GM18502 (cell line): ENCODE data around the gene KLHL3.
A peak's percentile ranks its signal among the peaks of the same experiment; 100 is the strongest.

Experiments
- ATAC-seq: cut with Tn5 transposase; IDR thresholded peaks from one replicate; pipeline ENCODE4 v1.9.1; 2021; ENCODE audit warnings: mild to moderate bottlenecking; ENCODE audit not compliant: unreplicated experiment, poor library complexity

The KLHL3 gene

GRCh38 chr5:137638841-137639240 is 97.0 kb downstream of the KLHL3 start:
- ATAC-seq = no peak

- no peak for ATAC-seq
Observed at GRCh38 chr5:137636830-137637714, 98.8 kb downstream of the KLHL3 start.

GRCh38 chr5:137636099-137636498 is 99.8 kb downstream of the KLHL3 start:
- no peak for ATAC-seq

DNA sequence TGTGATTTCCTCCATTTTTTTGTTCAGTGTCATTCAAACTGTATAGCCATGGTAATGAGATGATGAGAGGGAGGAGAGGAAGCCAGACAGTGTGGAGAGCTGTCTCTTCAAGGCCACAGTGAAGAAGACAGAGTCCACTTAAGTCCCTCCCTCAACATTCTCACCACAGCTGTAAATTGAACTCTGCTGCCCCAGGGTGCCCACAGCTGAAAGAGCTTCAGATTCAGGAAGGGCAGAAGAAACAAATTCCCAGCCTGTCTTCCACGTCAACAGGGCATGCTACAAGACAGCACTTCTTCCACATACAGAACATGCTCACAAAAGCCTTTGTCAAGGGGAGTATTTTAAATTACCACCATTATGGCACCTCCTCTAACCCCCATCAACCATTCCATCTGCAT is 100.4 kb downstream of the KLHL3 start:
- ATAC-seq = no peak

DNA sequence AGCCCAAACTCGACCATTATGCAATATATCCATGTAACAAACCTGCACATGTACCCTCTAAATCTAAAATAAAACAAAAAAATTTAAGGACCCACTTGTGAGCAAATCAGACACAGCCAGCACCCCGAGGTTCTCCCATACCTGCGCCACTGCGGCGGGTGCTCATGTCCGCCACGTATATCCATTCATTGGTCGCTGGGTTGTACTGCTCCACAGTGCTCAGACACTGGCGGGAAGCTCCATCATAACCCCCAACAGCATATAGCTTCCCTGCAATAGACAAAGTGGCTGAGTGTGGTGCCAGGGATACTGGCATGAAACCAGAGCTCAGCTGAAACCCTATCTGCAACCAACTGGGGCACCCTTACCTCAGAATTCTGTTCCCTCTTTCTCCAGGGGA is 102.0 kb downstream of the KLHL3 start:
- no peak for ATAC-seq

GRCh38 chr5:137632716-137633115 is 103.2 kb downstream of the KLHL3 start:
- ATAC-seq = no peak

GRCh38 chr5:137631453-137631852 is 104.4 kb downstream of the KLHL3 start:
- ATAC-seq = no peak

GRCh38 chr5:137630972-137631370 is 104.9 kb downstream of the KLHL3 start:
- no peak for ATAC-seq

DNA sequence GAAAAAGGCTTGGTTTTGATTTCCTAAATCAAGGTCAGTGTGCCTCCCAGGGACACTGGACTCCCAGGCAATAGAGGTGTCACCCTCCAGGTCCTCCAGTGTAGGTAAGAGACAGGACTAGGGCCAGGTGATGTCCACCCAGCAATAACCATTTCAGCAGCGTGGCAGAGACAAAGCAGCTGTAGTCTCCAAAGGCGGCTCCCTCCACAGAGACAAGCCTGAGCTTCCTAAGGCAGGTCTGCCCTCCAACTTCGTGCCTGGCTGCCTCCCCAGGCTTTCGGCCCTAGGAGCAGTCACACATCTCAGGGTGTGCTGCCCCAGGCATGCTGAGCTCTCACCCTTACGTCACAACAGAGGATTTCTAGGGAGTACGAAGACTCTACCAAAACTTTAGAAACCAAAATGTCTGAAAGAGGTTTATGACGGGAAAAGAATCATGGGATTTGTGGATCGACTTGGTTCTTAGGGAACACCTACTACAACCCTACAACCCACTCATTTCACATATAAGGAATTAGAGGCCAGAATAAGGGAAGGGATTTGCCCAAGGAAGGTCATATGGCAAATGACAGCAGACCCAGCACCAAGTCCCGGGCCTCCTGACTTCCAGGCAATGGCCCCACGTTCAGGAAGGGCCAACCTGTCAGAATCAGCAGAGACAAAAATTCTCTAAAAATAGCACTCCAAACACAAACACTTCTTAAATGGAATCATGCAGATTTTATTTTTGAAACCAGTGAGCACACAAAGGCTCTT is 105.5 kb downstream of the KLHL3 start:
- no peak for ATAC-seq

DNA sequence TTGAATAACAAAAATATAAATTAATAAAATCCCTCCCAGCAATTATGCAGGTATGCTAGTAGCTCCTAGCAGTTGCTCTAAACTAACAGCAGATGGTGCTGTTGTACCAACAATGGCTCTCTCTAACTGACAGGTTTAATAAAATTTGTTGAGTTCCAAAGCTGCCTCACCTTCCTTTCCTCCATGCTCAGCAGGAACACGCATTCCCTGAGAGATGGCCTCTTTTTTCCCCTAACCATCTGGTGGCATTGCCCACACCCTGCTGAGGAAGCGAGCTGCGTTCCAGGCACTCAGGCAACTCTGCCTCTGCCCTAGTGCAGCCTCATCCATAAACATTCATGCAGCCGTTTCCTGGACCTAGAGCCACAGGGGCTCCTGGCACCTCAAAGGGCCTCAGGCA is 106.2 kb downstream of the KLHL3 start:
- ATAC-seq = no peak

DNA sequence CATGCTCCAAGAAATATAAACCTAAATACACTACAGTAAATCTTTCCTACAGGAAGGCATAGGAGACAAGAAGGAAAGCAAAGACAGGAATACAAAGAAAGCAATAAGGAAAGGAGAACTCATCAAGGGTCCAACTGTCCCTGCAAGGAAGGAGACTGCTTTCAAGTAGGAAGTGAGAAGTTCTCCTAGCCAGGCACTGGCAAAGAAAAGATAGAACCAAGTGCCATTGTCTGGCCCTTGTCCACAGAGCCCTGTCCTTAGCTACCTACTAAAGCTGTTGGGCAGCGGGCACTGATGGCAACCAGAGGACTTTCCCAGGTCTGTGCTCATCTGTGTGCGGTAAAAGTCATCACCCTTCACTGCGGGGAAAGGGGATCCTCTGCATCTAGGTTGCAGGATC is 108.2 kb downstream of the KLHL3 start:
- ATAC-seq = no peak

DNA sequence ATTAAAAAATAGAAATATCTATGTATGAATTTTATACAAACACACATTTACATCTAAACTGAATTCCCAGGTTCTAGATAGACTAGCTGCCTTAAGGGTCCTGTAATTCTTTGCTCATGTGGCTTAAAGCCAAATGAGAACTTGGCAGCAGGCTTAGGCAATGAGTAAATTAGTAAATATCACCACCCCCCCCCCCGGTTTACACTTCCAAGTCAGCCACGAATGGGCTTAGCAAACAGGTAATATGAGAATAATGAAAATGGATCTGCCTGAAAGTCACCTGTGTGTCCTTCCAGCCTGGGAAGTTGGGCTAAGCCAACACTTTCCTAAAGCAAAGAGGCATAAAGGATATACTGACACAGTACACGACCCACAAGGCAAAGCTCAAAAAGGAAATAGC is 108.6 kb downstream of the KLHL3 start:
- ATAC-seq = no peak

- ATAC-seq = no peak
Observed at GRCh38 chr5:137624786-137625349, 111.0 kb downstream of the KLHL3 start.

- ATAC-seq = peak; percentile 45
Observed at GRCh38 chr5:137622850-137623249, 113.0 kb downstream of the KLHL3 start.

DNA sequence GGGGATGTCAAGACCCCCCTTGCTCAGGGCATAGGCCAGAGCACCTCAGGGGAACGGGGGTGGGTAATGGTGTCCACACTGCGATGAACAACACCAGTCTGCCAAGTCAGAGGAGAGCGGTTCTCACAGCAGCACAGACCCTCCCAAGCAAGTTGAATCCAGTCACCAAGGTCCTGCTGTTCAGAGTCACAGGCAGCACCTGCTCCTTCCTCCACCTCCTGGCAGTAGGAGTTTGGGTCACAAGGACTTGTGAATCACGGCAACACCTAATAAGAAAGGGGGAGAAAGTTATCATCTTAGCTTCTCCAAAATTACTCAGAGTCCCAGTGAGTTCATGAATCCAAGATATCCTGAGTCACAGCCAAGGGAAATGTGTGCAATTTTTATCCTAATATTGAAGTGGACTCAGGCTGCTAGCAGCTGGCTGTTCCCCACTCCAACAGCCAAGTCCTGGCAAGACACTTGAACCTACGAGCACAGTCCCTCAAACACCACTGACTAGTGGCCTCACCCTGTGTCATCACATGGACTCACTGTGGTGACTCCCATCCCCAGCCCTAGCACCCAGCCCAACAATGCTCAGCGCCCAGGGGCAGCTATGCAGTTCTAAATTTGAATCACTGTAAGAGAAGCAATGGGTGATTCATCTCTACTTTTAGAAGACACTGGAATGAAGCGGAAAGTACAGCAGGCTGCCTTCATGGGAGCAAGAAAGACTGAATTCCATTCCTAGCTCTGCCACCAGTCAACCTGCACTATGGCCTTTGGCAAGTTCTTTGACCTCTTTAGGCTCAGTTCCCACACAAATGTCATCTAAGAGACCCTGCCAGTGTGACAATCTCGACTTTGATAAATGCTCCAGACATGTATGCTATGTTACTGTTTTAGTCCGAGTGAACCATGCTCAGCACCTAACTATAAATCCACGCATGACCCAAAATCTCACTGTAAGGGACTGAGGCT is 113.7 kb downstream of the KLHL3 start:
- ATAC-seq = no peak

DNA sequence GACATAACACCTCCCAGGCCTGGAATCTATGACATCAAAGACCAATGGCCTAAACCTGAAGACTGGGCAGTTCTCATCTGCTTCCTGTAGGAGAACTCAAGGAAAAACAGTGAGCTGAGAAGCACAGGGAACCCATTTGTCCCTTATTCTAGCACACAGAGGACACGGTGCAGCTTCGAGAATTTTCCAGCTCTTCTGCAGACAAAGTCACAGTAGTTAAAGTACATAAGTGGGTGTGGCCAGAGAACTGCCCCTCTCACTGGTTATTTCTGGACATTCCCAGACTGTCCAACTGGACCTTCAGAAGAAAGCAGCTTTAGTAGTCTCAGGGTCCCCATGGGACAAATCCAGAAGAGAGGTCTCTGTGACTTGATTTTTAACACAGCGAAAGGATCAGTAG is 114.6 kb downstream of the KLHL3 start:
- ATAC-seq = no peak

DNA sequence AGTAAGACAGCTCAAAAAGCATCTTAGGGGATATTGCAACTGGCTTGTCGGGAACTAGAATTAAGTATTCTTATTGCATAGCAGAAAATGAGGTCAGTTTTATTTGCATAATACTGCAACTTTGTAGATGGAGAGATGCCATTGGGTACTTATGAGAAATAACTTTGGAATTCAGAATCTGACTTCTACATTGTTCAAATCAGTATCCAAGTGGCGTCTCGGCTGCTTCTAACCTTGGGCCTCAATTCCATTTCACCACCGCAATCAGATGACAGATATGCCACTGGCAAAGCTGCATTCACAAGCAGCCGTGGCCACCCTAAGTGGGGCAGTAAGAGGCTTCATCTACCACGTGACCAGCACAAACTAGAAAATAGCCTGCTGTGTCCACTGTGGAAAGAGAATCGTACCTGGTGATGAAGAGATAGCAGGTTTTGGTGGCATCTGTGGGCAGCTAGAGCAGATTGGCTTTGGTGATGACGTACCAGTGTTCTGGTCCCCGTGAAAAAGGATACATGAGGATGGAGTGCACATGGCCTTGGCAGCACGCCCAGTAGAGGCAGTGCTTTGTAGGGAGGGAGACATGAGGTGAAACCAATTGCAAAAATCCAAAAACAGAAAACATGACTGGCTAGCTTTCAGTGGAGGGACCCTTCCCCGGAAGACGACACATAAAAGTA is 116.6 kb downstream of the KLHL3 start:
- no peak for ATAC-seq

- no peak for ATAC-seq
Observed at GRCh38 chr5:137618476-137618875, 117.4 kb downstream of the KLHL3 start.

DNA sequence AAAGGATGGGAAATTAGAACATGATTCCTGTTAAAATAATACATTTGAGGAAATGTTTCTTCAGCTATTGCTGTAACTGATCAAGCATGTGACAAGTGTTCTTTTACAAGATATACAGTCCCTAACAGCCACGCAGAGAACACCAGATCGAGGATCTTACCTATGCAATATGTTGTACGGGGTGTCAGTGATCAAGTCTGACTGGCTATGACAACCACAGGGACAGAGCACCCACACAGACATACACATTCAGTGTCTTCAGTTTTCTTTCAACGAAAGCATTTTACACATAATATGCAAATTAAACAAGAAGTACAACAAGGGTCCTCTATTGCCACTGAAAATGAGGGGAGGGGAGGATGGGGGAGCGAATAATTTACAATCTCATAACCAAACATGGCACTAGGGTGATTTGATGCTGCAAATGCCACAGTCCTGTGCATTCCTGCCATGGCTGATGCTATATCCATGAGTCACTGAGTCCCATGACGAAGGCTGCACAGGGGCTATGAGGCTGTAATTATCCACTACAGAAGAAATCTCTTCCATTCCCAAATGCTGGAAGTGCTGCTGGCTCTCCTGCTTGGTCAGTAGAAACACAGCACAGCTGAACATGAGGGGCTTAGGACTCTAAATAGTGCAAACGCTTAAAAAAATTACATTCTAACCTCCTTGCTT is 118.2 kb downstream of the KLHL3 start:
- ATAC-seq = no peak
